HG03159 (cell line): ENCODE results near the gene UTS2.

Source experiments
- ATAC-seq: cut with Tn5 transposase; IDR thresholded peaks from one replicate; pipeline ENCODE4 v1.9.1; 2021; ENCODE audit warnings: mild to moderate bottlenecking, moderate library complexity; ENCODE audit not compliant: unreplicated experiment

Gene UTS2, protein sequence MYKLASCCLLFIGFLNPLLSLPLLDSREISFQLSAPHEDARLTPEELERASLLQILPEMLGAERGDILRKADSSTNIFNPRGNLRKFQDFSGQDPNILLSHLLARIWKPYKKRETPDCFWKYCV

DNA sequence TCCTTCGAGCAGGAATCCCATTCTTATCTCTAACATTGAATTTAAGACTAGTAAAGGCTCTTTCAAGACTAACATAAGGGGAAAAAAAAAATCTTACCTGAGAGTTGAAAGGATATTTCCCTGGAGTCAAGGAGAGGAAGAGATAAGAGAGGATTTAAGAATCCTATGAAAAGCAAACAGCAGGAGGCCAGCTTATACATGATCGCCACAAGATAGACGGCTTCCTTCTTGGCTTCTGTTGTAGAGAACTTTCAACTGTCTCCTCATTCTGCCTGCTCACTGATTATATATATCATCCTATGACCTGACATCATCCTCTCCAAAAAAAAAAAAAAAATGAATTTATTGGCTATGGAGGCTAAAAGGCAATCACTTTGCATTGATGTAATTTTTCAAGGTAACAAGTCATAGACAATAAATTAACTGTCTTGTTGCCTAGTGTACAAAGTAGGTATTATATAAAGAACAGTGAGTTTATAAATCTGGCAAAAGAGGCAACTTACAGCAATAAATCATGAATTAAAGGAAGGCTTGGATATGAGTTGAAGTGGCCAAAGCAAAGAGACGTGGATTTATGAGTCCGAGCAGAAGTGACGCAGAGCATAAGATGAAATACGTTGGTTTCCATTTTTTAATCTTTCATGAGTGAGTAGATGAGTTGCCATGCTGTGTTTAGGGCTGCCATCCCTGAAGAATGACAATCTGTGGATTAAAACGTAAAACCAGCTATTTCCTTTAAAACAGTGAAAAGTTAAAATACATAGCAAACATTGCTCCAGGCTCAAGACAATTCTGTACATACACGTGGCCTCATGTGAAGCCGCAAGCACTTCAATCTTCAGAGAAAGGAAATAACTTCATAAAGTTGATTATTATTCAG is at the start of gene UTS2:
Gene UTS2, minus strand, starts transcription at position 262 of the 880 bp plus-strand sequence. Its CDS starts 62 bp downstream, at position 200.
- ATAC-seq = no peak

DNA sequence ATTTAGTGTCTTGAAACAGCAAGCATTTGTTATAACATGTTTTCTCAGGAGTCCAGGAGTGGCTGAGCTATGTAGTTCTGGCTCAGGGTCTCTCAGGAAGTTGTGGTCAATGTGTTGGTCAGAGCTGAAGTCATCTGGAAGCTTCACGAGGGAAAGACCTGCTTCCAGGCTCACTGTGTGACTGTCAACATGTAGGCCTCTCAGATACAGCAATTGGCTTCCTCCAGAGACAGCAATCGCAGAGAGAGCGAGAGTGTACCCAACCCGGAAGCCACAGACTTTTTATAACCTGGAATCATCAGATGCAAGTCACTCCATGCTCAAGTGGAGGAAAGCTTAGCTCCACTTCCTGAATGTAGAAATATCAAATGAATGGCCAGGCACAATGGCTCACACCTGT is 46.9 kb upstream of the UTS2 start:
- ATAC-seq = no peak

DNA sequence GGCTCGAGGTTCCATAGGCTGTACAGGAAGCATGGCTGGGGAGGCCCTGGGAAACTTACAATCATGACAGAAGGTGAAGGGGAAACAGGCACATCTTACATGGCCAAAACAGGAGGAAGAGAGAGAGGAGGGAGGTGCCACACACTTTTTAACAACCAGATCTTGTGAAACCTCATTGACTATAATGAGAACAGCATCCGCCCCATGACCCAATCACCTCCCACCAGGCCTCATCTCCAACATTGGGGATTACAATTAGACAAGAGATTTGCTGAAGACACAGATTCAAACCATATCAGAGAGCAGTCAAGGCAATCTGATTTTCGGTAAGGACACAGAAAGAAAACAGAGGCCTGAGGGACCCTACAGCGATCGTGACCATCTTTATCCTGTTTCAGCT is 46.1 kb upstream of the UTS2 start:
- no peak for ATAC-seq

DNA sequence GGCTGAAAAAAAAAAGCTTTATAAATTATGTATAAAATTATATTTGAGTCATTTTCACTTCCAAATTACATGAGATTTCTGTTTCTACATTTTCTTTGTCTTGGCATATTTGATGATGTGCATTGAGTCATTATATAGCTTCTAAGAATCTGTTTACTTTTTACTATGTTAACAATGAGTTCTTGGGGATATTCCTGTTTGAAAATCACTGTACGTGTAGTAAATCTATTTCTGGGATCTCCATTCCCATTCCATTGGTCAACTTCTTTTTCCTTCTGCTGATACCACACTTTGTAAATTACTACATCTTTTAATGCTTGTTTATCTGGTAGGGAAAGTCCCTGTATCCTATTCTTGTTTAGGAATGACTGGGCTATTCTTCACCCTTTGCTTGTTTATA is 44.1 kb upstream of the UTS2 start:
- ATAC-seq = no peak

DNA sequence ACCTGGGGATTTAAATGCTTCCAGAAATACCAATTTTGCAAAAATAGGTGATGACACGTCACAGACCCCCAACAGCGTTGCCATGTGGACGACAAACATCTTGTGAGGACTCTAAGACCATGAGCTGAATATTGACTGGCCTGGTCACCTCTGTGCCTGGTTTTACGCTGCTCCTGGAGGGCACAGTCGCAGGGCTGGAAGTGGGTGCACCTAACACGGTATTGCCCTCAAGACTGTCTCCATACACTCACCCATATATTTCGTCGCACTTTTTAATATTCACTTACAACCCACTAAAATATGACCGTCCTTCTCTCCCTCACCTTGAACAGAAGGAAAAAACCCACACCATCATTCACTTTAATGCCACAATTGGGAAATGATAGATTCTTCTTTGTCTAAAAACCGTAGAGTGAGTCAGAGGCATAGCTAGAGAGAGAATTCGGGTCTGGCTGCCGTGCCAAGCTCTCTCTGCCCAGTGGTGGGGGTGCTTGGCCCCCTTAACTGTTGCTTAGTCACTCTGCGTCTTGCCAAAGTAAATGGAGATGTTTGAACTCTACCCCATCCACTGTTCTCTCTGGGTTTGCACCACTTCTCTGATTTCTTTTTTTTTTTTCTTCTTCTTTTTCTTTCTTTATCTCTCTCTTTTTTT is 40.8 kb upstream of the UTS2 start:
- ATAC-seq = no peak

DNA sequence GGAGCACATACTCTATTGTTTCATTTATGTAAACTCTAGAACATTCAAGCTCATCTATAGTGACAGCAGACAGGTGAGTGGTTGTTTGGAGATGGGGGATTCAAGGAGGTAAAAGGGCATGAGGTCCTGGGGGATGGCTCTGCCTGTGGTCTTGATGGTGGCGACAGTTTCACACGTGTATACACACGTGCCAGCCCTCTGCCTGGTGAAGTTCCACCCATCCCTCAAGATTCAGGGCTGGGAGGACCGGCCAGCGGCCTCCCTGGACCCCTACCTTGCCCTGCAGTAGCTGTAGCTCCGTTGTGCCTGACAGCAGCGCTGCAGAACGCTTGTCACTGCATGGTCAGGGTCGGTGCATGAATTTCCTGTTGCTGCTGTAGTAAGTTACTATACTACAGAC is 38.9 kb upstream of the UTS2 start:
- ATAC-seq = no peak

DNA sequence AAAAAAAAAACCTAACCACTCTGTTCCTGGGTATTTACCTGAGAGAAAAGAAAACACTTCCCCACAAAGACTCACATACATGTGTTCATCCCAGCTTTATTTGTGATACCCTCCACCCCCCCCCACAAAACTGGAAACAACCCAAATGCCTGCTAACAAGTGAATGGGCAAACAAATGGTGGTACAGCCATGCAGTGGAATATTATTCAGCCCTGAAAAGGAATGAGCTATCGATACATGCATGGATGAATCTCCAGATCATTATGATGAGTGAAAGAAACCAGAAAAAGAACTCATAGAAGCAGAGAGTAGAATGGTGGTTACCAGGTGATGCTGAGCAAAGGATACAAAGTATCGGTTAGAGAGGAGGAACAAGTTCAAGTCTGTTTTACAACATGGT is 38.0 kb upstream of the UTS2 start:
- no peak for ATAC-seq

DNA sequence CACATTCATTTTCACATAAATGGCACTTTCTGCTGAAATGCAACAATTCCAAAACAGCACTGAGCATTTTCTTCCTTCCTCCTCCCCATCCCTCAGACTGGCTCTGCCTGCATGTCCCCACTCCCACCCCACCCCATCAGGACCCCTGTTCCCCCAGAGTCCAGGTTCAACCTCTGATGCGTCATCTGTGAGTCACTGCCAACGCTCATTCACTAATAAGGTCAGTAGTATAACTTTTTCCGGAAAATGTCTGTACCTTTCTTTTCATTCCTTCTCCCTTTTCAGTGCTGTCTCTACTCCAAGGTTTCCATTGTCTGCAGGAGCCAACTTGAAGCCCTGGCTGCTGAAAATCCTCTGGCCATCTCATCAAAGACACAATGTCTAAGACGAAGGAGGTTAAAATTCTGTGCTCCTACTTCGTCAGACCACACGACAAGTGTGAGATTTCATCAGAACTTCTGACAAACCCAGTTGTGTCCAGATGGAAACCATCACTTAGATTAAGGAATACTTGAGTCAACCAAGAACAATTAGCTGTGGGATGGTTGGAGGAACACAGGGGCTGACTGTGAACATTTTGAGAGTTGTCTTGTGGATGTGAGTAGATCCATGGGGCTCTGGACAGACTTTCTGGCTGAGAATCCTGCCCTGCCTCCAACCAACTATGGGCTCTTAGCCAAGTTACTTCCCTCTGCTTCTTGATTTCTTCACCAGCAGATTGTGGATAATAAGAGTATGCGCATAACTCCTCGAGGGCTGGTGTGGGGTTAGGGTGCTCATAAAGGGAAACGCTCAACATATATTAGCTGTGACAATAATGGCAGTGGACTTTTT is 35.6 kb upstream of the UTS2 start:
- ATAC-seq = no peak

DNA sequence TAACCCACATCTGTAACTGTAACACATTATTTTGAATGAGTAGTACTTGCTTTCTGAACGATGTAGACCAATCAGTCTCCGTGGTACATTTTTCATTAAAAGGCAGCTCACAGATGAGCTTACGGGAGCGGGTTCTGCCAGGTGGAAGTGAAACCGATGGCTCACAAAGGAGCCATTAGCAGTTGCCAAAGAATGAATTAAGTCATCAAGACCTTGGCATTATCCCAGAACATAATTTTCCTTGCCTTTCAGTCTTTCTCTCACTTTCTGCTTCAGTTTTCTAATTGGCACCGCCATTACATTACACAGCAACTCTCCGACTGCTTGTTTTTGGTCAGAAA is 33.5 kb upstream of the UTS2 start:
- ATAC-seq = no peak

DNA sequence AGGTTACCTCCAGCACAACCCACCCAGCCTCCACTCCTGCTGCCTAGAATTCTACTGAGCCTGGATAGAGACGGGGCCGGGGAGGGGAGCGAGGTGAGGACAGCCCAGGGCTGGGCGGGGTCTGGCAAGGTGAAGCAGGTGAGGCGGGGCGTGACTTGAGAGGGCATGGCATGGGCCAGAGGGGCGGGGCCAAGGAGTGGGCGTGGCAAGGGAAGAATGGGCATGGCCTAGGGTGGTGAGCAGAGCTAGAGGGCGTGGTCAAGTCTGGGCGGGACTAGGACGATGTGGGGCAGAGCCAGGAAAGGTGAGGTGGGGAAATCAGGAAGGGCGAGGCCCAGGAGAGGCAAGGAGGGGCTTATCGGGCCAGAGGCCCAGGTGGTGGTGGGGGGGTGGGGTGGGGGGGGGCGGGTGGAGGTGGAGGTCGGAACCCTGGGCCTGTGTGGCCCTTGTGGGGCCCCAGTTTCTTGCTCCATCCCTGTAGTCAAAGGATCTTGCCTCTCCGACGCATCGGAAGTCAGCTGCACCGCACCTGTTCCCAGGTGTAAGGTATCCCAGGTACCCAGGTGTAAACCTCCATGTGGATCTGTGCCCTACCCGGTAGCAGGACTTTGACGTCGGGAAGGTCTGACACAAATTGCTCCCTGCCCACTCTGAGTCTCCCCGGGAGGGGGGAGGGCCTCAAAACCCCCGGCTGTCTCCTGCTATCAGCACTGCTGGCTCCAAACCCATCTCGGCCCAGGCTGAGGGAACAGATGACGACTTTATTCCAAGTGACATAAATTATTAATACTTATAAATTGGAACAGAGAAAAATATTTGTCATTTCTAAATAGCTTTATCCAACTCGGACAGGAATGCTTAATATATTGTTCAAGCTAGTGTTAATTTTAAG is 32.9 kb upstream of the UTS2 start:
- no peak for ATAC-seq

DNA sequence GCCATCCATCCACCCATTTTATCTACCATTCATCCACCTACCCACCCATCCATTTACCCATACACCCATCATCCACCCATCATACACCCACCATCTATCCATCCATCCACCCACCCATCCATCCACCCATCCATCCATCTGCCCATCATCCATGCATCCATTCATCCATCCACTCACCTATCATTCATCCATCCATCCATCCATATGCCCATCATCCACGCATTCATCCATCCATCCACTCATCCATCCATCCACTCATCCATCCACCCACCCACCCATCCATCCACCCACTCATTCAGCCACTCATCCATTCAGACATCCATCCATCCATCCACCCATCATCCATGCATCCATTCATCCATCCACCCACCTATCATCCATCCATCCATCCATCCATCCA is 31.9 kb upstream of the UTS2 start:
- ATAC-seq = no peak

DNA sequence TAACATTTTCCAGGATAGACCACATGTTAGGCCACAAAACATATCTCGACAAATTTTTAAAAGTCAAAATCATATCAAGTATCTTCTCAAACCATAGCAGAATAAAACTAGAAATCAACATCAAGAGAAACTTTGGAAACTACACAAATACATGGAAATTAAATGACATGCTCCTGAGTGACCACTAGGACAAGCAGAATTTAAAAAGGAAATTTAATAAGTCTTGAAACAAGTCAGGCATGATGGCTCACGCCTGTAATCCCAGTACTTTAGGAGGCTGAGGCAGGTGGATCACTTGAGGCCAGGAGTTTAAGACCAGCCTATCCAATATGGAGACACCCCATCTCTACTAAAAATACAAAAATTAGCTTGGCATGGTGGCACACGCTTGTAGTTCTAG is 26.4 kb upstream of the UTS2 start:
- ATAC-seq = no peak

DNA sequence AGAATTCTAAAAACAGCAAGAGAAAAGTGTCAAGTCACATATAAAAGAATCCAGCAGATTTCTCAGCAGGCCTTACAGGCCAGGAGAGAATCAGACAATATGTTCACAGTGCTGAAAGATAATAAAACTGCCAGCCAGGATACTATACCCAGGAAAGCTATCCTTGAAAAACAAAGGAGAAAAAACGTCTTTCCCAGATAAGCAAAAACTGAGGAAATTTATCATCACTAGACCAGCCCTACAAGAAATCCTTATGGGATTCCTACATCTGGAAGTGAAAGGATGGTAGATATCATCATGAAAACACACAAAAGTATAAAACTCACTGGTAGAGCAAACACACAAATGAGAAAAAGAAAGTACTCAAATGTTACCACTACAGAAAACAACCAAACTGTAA is 25.2 kb upstream of the UTS2 start:
- no peak for ATAC-seq

DNA sequence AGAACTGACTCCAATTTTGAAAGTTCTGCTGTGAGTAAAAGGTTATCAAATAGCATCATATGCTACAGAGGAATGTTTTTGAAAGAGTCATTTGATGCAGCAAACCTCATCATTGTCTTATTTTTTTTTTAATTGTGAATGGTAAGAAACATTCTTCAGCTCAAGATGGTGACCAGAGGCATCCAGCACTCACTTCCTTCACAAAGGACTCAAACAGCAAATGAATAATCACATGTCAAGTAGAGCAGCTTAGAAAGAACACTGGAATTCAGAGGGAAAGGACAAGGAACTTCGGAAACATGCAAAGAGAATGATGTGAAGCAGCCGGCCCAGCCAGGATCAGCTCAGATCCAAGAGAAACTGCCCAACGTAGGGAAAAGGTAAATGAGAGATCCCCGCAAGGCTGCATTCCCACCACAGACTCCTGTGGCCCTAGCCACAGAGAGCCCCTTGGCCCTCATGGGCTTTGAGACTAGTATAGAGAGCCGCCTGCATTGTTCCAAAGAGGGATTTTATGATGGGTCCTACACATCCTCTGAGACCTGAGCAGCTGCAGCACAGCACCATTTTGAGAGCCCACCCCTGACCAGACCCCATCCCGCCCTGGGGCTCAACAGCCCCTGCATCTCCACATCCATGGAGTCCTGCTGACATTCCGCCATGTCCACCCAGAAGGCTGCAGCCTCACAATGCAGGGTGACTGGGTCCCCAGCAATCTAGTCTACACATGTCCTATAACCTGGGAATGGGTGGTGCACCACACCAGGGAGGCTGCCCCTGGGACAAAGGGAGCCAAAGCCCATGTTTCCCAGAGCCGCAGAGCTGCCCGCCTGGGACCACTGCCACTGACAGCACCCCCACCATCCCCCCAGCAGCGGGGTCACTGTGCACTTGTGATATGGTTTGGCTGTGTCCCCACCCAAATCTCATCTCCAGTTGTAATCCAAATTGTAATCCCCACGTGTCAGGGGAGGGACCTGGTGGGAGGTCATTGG is 21.2 kb upstream of the UTS2 start:
- no peak for ATAC-seq

DNA sequence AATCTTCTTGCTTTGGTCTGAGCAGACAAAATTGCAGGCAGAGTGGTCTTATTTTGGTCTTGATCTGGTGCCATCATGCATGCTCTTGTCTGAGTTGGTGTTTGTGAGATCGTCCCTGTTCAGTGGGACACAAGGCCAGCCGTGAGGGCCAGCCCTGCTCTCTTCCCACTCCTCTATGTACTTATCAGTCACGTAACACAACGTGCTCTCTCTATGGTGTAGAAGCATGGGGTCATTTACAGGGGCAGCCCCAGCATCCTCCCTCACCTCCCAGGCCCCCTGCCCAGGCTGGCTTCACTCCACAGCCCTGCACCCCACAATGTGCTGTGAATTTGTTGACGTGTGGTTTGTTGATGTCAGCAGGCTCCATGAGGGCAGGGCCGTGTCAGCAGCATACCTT is 18.3 kb upstream of the UTS2 start:
- ATAC-seq = no peak

DNA sequence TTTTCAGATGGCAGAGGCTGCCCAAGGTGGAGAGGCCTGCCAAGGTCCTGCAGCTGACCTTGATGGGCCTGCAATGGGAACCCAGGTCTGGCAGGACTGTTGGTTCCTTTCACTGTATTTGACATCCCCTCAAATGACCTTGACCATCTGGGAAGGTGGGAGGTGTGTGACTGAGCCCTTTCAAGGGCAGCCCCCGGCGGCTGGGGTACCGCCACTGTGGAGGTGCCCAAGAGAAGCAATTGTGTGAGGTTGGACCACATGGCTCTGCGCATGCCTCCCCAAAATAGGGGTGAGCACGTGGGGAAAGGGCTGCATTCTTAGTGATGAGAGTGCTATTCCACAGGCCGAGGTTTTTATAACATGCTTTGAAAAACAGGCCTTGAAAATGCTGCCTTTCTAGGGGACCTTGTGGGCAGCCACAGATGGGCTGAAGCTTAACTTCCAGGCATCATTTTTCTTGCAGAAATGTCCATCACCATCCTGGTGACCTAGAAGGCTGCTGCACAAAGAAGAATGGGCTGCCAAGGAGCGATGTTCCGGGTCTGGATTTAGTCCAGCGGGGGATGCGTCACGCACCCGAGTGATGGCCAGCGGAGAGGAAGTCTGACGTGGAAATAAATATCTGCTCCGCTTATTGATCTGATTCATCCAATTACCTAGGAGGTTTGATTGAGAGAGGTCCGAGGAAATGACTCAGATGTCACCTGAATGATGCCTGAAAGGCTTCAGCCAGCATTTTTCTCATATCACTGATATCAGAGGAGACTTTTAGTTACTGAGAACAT is 16.5 kb upstream of the UTS2 start:
- no peak for ATAC-seq

DNA sequence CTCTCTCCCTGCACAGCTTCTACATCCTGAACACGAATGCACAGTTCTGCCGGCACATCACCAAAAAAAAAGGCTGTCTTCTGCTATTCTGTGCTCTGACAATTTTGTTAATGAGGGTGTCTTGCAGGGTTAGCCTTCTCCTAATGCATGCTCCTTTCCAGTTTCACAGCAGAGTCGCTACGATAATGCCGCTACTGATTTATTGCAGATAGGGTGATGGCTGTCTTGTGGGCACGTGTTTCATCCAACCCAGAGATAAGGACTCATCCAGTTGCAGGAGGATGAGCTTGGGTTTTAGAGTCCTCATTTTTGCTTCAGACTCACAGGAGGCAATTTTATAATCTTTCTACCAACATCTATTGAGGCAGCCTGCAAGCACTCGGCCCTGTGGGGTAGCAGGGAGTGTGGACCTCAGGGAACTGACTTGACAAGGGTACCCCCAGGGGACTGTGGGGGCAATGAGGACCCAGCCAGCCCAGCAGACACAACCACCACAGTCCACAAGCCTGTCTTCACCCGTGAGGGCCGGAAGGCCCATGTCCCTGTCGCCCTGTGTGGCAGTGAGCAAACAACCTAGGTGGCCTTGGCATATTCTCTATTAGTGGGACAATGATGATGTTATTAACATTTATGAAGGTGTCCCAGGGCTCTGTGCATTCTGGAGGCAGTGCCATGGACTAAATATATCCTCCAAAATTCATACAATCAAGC is 15.4 kb upstream of the UTS2 start:
- ATAC-seq = no peak

DNA sequence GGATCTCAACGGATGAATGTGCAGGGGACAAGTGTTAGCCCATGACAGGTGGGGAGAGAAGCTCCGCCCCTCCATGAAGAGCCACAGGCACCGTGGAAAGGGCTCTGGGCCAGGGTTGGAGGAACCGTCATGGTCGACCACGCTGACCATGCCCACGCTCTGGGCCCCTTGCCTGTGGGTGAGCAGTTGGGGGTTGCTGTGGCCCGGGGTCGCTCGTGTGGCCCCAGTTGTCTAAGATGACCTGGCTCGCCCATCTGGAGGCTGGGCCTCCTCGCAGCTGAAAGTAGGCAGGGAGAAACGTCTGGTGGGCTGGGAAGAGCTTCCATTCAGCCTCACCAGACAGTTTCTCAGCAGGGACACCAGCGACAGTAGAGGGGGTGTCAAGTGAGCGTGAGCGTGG is 13.1 kb upstream of the UTS2 start:
- ATAC-seq = no peak
